ENCODE data around the gene VGF.

GRCh38 chr7:101174322-101174854 is 9.0 kb upstream of the VGF start:
- TF ChIP-seq EZH2 (IDR thresholded peaks at IDR 0.05) = no peak
- no peak for TF ChIP-seq POLR2AphosphoS5 (IDR thresholded peaks at IDR 0.05; ENCODE audit: borderline replicate concordance, low read depth, low read length)
- no peak for TF ChIP-seq FOXP2 (optimal IDR thresholded peaks at IDR 0.05; ENCODE audit: control extremely low read depth, extremely low read length, insufficient read depth)

Data from SK-N-MC (cell line).